Neutrophil (primary cell): ENCODE measurements around the gene APP.

Source experiments
- H3K27ac ChIP-seq: fragments of 200-600 bp; sonication (generic); 2 replicates; pipeline ENCODE4 v1.5.1; 2016; ENCODE audit warnings: mild to moderate bottlenecking, moderate library complexity
- H3K27me3 ChIP-seq: fragments of 200-600 bp; sonication (generic); 2 replicates; pipeline ENCODE4 v1.6.0; 2016; ENCODE audit warnings: mild to moderate bottlenecking
- H3K36me3 ChIP-seq: fragments of 200-600 bp; sonication (generic); 2 replicates; pipeline ENCODE4 v1.5.1; 2017
- H3K4me1 ChIP-seq, 2 experiments: fragments of 200-600 bp in 1 of 2; sonication (generic) in 1 of 2; 1 replicate in 1 of 2; 2 replicates in 1 of 2; pipeline versions ENCODE4 v1.5.1 to v1.6.1; 2013 to 2016; ENCODE audit warnings: low read depth in 1 of 2, low read length in 1 of 2, mild to moderate bottlenecking in 1 of 2, moderate library complexity in 1 of 2; ENCODE audit not compliant: control insufficient read depth in 1 of 2, insufficient read depth in 1 of 2
- H3K4me3 ChIP-seq, 2 experiments: fragments of 200-600 bp in 1 of 2; sonication (generic) in 1 of 2; 1 replicate in 1 of 2; 2 replicates in 1 of 2; pipeline ENCODE4 v1.5.1; 2013 to 2016; ENCODE audit warnings: low read depth in 1 of 2, low read length in 1 of 2, mild to moderate bottlenecking in 1 of 2, moderate library complexity in 1 of 2
- H3K9me3 ChIP-seq: fragments of 200-600 bp; sonication (generic); 2 replicates; pipeline ENCODE4 v1.5.1; 2016
- TF ChIP-seq, protein P1 (sequence below): fragments of 200-600 bp; sonication (generic); IDR thresholded peaks from 2 replicates; pipeline ENCODE4 v1.5.1; 2016; ENCODE audit warnings: antibody characterized with exemption

APP gene

DNA sequence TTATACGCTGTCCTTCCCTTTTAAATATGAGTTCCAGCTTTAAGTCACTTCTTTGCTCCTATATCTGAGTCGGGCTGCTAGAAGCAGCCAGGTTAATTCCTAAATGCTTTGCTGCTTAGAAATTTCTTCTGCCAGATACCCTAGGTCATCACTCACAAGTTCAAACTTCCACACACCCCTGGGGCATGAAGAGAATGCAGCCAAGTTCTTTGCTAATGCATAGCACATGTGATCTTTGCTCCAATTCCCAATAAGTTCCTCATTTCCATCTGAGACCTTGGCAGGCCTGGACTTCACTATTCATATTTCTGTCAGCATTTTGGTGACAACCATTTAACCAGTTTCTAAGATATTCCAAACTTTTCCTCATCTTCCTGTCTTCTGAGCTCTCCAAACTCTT, 14.5 kb upstream of the APP start:
- Histone ChIP-seq H3K36me3 (no peaks in the 10 kb centered on the region), H3K27ac (no peak overlapping the region), H3K9me3 (no peaks in the 10 kb centered on the region), H3K4me3 (no peak overlapping the region), H3K27me3 (no peaks in the 10 kb centered on the region), H3K4me1 (peaks cover 3 to 7% of the 10 kb centered on the region in 2 experiments)
- TF ChIP-seq, protein P1, sequence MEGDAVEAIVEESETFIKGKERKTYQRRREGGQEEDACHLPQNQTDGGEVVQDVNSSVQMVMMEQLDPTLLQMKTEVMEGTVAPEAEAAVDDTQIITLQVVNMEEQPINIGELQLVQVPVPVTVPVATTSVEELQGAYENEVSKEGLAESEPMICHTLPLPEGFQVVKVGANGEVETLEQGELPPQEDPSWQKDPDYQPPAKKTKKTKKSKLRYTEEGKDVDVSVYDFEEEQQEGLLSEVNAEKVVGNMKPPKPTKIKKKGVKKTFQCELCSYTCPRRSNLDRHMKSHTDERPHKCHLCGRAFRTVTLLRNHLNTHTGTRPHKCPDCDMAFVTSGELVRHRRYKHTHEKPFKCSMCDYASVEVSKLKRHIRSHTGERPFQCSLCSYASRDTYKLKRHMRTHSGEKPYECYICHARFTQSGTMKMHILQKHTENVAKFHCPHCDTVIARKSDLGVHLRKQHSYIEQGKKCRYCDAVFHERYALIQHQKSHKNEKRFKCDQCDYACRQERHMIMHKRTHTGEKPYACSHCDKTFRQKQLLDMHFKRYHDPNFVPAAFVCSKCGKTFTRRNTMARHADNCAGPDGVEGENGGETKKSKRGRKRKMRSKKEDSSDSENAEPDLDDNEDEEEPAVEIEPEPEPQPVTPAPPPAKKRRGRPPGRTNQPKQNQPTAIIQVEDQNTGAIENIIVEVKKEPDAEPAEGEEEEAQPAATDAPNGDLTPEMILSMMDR: no peak

DNA sequence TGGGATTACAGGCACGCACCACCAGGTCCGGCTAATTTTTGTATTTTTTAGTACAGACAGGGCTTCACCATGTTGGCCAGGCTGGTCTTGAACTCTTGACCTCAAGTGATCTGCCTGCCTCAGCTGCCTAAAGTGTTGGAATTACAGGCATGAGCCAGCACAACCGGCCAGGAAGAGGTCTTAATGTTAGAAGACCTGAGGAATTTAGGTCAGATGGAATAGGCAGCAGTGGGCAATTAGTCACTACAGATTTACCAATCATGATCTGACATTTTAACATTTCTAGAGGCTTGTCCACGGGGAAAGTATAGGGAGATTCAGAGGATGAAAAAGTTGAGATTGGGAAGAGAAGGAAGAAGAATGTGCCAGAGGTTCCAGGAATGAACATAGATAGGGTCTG, 8.9 kb upstream of the APP start:
- H3K4me1 ChIP-seq: no peaks in the 10 kb centered on the region
- no peak overlapping the region for H3K27ac ChIP-seq
- H3K27me3 ChIP-seq: no peaks in the 10 kb centered on the region
- no peaks in the 10 kb centered on the region for H3K9me3 ChIP-seq
- H3K36me3 ChIP-seq: no peaks in the 10 kb centered on the region
- TF ChIP-seq, protein P1: no peak
- no peak overlapping the region for H3K4me3 ChIP-seq

DNA sequence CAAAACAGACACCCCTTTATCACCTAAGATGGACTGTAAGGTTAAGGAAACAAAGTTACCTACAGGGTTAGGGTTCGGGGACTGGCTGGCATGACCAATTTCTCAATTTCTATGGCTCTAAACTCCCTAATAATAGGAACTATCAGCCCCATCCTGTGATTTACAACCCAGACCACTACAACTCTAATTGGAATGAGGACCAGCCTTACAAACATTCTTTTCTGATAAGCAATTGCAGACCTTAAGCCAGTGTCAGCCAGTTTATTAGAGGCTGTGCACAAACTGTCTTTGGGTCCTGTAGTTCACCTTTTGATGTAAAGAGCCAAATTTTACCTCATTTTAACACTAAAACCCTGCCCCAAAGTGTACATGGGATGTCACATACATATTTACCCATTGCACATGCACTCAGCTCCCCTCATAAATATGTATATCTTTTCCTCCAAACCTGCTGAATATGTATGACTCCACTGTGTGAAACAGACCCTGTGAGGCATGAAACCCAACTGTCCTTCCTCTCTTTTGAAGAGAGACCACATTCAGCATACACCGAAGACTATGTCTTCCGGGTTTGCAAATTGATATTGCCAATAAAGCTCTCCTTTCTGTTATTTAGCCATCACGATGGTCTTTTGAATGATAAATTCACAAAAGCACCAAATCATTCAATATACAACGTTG, 7.3 kb upstream of the APP start:
- no peak overlapping the region for H3K4me3 ChIP-seq
- no peaks in the 10 kb centered on the region for H3K36me3 ChIP-seq
- TF ChIP-seq, protein P1: no peak
- H3K27ac ChIP-seq: no peak overlapping the region
- H3K4me1 ChIP-seq: peaks cover 7 to 8% of the 10 kb centered on the region in 2 experiments
- H3K9me3 ChIP-seq: no peaks in the 10 kb centered on the region
- H3K27me3 ChIP-seq: no peaks in the 10 kb centered on the region

DNA sequence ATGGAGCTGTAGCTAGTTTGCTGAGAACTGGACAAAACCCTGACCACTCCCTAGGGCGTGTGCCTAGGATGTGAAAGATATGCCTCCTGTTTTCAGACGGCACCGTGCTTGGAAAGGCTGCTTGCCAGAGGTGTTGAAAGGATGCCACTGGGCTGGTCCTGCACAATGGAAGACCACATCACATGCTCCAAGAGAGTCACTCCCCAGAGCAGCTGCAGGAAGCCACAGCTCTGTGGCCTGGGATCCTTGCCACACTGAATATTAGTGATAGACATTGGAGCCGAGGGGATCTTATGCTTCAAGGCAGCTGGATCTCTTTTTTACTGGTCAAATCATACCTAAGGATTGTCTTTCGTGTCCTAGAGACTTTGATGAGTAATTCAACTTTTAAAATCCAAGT, 6.6 kb upstream of the APP start:
- no peak overlapping the region for H3K27ac ChIP-seq

DNA sequence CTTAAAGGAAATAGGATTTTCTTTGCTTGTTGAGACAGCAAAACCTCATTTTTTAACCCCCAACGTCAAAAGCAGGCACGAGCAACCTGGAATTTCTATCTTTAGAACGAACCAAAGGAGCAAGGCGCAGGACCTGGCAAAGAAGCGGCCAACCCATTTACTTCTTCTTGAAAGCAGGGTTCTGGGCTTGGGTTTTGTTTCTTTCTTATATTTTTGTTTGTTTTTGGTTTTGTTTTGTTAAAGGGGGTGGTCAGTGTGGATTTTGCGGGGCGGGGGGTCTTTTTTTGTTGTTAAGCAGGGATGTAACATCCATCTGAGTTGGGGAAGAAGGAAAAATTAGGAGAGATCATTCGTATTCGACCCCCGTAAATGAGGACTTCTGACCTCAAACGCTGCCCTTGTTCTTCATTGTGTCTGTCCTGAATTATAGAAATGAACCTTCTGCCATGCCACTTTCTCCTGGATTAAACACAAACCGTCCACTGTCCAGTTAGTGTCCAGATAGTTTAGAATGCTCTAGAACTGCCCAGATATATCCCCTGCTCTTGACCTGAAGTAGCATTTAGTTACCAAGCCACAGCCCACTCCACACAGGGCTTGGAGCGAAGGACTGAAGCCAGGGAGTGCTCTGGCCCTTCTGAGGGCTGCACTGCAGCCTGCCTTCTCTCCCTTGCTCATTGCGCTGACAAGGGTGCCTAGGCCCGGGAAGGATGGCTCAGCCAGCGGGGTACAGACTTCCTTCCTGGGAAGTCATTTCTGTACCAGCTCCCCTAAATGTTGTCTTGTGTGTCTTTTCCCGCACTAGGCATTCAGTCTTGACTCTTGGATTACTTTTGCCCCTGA, 909 bp upstream of the APP start:
- Histone ChIP-seq H3K9me3 (no peaks in the 10 kb centered on the region), H3K27me3 (no peaks in the 10 kb centered on the region), H3K4me3 (peak overlapping the region; percentile 87 to 91), H3K36me3 (no peaks in the 10 kb centered on the region), H3K4me1 (peaks cover 33 to 43% of the 10 kb centered on the region in 2 experiments), H3K27ac (no peak overlapping the region)
- TF ChIP-seq, protein P1: no peak

More for the DNA sequence above, 6.6 kb upstream of the APP start:
- TF ChIP-seq, protein P1: no peak
- no peak overlapping the region for H3K4me3 ChIP-seq
- H3K4me1 ChIP-seq: peaks cover 7 to 8% of the 10 kb centered on the region in 2 experiments
- H3K9me3 ChIP-seq: no peaks in the 10 kb centered on the region
- no peaks in the 10 kb centered on the region for H3K36me3 ChIP-seq
- no peaks in the 10 kb centered on the region for H3K27me3 ChIP-seq
